HEK293T (cell line): ENCODE measurements around the gene TNFAIP8.

ENCODE experiments used
- CTCF ChIA-PET: fragments of 350-600 bp; formaldehyde crosslinking; extraction: SDS; loops from one replicate; lab custom pipeline; 2021; ENCODE audit warnings: antibody characterized with exemption, inconsistent platforms; lab: Yijun Ruan, JAX
- POLR2A ChIA-PET: fragments of 350-600 bp; formaldehyde crosslinking; extraction: SDS; loops from one replicate; lab custom pipeline; 2020; ENCODE audit warnings: antibody characterized with exemption, inconsistent platforms; lab: Yijun Ruan, JAX
- DNase-seq: peaks from one replicate; pipeline ENCODE4 v3.0.0; 2012; ENCODE audit warnings: mixed read lengths; ENCODE audit errors: extremely low spot score
- ARNT ChIP-seq: fragments of 450-650 bp; IDR thresholded peaks from 2 replicates; pipeline ENCODE4 v1.6.1; 2017; ENCODE audit warnings: mild to moderate bottlenecking
- BHLHE40 ChIP-seq: fragments of 450-650 bp; IDR thresholded peaks from 2 replicates; pipeline ENCODE4 v1.6.1; 2016; ENCODE audit warnings: mild to moderate bottlenecking, moderate library complexity, borderline replicate concordance
- CTBP1 ChIP-seq: fragments of 450-650 bp; IDR thresholded peaks from 2 replicates; pipeline ENCODE4 v1.6.1; 2016; ENCODE audit warnings: borderline replicate concordance
- ELF4 ChIP-seq: fragments of 450-650 bp; IDR thresholded peaks from 2 replicates; pipeline ENCODE4 v1.6.1; 2017; ENCODE audit warnings: antibody characterized with exemption
- FOXA1 ChIP-seq: fragments of 450-650 bp; IDR thresholded peaks from 2 replicates; pipeline ENCODE4 v1.6.1; 2016; ENCODE audit warnings: mild to moderate bottlenecking
- FOXK2 ChIP-seq: fragments of 450-650 bp; IDR thresholded peaks from 2 replicates; pipeline ENCODE4 v1.6.1; 2016; ENCODE audit warnings: mild to moderate bottlenecking
- FOXM1 ChIP-seq: fragments of 450-650 bp; IDR thresholded peaks from 2 replicates; pipeline ENCODE4 v1.6.1; 2017; ENCODE audit warnings: mild to moderate bottlenecking, borderline replicate concordance
- HDGF ChIP-seq: fragments of 450-650 bp; IDR thresholded peaks from 2 replicates; pipeline ENCODE4 v1.6.1; 2017; ENCODE audit warnings: antibody characterized with exemption, borderline replicate concordance
- L3MBTL2 ChIP-seq: fragments of 450-650 bp; conservative IDR thresholded peaks from 2 replicates; pipeline ENCODE4 v1.6.1; 2016; ENCODE audit warnings: mild to moderate bottlenecking
- LEF1 ChIP-seq: fragments of 450-650 bp; IDR thresholded peaks from 2 replicates; pipeline ENCODE4 v1.6.1; 2017; ENCODE audit warnings: mild to moderate bottlenecking, borderline replicate concordance
- NFRKB ChIP-seq: fragments of 450-650 bp; IDR thresholded peaks from 2 replicates; pipeline ENCODE4 v1.6.1; 2016; ENCODE audit warnings: mild to moderate bottlenecking, moderate library complexity
- SP1 ChIP-seq: fragments of 450-650 bp; IDR thresholded peaks from 2 replicates; pipeline ENCODE4 v1.6.1; 2017
- SUZ12 ChIP-seq: fragments of 450-650 bp; IDR thresholded peaks from 2 replicates; pipeline ENCODE4 v1.6.1; 2016; ENCODE audit warnings: mild to moderate bottlenecking
- TARDBP ChIP-seq: fragments of 450-650 bp; IDR thresholded peaks from 2 replicates; pipeline ENCODE4 v1.6.1; 2016
- ZNF384 ChIP-seq: fragments of 450-650 bp; IDR thresholded peaks from 2 replicates; pipeline ENCODE4 v1.6.1; 2016
- TF ChIP-seq, protein P1 (sequence below): fragments of 450-650 bp; IDR thresholded peaks from 2 replicates; pipeline ENCODE4 v1.6.1; 2016

TNFAIP8 gene

DNA sequence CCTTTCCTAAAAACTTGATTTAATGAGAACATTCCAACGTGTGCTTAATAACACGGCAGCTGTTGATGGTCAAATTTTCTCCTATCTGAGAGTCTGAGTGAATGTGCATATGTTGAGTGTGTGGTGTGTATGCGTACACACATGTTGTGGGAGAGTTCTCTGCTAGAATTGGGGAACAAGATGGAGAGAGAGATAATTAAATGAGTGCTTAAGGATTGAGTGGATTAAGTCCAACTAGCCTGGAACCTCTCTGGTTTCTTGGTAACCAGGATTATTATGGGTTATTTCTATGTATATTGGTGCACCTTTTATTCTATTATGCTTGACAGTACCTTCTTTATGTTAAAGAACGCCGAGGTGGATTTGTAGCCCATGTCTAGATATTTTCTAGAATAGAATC lies 36.4 kb upstream of the TNFAIP8 start:
- DNase-seq: no peak
- CTCF ChIA-PET: no interaction called here
- POLR2A ChIA-PET: no interaction called here
- TF ChIP-seq ELF4 (no peak), FOXK2 (no peak), NFRKB (no peak), FOXM1 (no peak), SP1 (no peak), BHLHE40 (no peak), ARNT (no peak), CTBP1 (no peak), ZNF384 (no peak), TARDBP (no peak), LEF1 (no peak), HDGF (no peak), L3MBTL2 (no peak)
- TF ChIP-seq, protein P1, sequence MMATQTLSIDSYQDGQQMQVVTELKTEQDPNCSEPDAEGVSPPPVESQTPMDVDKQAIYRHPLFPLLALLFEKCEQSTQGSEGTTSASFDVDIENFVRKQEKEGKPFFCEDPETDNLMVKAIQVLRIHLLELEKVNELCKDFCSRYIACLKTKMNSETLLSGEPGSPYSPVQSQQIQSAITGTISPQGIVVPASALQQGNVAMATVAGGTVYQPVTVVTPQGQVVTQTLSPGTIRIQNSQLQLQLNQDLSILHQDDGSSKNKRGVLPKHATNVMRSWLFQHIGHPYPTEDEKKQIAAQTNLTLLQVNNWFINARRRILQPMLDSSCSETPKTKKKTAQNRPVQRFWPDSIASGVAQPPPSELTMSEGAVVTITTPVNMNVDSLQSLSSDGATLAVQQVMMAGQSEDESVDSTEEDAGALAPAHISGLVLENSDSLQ: no peak

DNA sequence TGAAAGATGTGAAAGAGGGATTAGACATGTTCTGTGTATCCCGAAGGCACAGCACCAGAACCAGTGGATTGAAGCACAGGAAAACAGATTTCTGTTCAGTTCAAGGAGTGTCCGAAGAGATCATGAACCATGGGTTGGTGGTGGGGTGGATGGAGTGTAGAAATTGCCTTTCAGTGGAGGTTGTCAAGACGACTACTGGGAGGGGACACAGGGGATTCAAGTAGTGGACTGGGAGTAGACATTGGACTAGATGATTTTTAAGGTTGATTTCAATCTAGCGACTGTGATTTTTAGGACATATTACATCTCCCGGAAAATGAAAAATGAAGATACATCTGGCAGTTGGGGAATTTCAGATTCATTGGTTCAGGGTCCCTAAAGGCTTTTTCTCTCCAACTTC lies 35.9 kb upstream of the TNFAIP8 start:
- DNase-seq: no peak
- ChIA-PET POLR2A (no interaction called here), CTCF (no interaction called here)
- TF ChIP-seq ZNF384 (no peak), CTBP1 (no peak), ARNT (no peak), SUZ12 (no peak), FOXM1 (no peak), FOXK2 (no peak), FOXA1 (no peak), L3MBTL2 (no peak), BHLHE40 (no peak), SP1 (no peak), ELF4 (no peak), LEF1 (no peak)
- TF ChIP-seq, protein P1: no peak

DNA sequence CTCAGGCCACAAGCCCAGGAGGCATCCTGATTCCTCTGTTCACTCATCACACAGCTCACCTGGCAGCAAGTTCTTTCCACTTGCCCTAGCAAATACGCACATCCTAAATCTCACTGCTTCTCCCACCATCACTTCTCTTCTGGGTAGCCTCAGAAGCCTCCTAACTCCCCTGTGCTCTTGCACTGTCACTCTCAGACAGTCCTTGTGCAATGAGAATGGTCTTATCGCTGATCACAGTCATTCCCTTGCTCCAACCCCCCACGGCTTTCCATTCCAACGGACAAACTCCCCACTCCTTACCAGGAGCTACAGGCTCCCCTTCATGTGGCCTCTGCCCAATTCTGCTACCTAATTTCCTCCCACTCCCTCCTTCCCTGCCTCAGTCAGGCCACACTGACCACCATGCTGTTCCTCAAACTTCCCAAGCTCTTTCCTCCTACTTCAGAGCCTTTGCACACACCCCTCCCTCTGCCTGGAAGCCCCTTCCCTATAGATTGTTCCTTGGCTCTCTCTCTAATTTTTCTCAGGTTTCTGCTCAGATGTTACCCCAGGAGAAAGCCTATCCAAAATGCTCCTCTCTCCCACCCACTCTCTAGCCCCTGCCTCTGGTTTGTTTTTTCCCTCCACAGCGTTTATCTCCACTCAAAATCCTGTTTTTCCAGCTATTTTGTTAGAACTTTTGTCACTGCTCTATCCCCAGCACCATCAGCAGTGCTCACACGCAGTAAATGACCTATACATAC lies 34.1 kb upstream of the TNFAIP8 start:
- POLR2A ChIA-PET: interaction anchor here (0.8 kb wide), 1 partner anchor 251 kb away, joined by 4 read pairs; the partner anchor contains the start of gene DMXL1

DNA sequence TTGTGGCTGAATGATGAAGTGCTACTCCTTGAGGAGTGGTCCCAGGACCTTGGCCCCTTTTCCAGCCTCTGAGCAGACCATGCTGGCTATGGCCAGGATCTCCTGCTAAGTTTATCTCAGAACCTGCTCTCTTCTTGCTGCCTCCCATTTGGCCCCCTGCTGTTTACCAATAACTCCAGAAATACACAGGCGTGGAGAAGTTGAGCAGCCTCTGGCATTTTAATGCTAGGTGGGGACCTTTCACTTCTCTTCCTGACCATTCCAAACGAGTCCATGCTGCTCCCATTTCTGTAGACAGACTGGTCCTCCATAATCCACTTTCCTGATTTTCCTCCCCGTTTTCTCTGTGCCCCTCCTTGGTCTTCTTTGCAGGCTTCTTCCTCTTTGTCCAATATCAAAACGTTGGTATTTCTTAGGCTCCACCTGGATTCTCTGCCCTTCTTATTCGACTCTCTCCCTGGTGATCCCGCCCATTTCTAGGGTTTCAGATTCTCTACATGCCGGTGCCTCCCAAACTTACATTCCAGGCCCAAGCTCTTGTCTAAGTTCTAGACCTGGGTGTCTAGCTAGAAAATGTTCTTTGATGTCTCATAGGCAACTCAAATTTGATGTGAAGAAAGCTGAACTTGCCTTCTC lies 33.4 kb upstream of the TNFAIP8 start:
- POLR2A ChIA-PET: interaction anchor here (0.8 to 2.0 kb wide), 3 partner anchors 22 to 252 kb away, joined by 4 to 9 read pairs (median 6); partner anchors contain the start of gene DMXL1
- CTCF ChIA-PET: interaction anchor here (0.7 to 1.8 kb wide), 2 partner anchors 10 to 22 kb away, joined by 3 to 11 read pairs; no protein-coding TSS in a partner anchor
- DNase-seq: no peak
- no peak for TF ChIP-seq ZNF384
- no peak for TF ChIP-seq FOXM1
- no peak for TF ChIP-seq L3MBTL2
- TF ChIP-seq, protein P1: no peak
- no peak for TF ChIP-seq NFRKB
- no peak for TF ChIP-seq HDGF
- TF ChIP-seq SUZ12: no peak
- no peak for TF ChIP-seq BHLHE40
- TF ChIP-seq LEF1: no peak
- no peak for TF ChIP-seq ARNT
- no peak for TF ChIP-seq FOXK2
- no peak for TF ChIP-seq CTBP1
- TF ChIP-seq TARDBP: no peak
- no peak for TF ChIP-seq SP1
- no peak for TF ChIP-seq FOXA1

More for the DNA sequence above, 34.1 kb upstream of the TNFAIP8 start:
- TF ChIP-seq LEF1 (no peak), ELF4 (no peak), FOXK2 (no peak), BHLHE40 (no peak), ZNF384 (no peak), TARDBP (no peak), L3MBTL2 (no peak), FOXM1 (no peak), NFRKB (no peak)
- TF ChIP-seq, protein P1: no peak
- CTCF ChIA-PET: interaction anchor here (1.8 kb wide), 1 partner anchor 9 kb away, joined by 11 read pairs; no protein-coding TSS in a partner anchor
- no peak for DNase-seq

DNA sequence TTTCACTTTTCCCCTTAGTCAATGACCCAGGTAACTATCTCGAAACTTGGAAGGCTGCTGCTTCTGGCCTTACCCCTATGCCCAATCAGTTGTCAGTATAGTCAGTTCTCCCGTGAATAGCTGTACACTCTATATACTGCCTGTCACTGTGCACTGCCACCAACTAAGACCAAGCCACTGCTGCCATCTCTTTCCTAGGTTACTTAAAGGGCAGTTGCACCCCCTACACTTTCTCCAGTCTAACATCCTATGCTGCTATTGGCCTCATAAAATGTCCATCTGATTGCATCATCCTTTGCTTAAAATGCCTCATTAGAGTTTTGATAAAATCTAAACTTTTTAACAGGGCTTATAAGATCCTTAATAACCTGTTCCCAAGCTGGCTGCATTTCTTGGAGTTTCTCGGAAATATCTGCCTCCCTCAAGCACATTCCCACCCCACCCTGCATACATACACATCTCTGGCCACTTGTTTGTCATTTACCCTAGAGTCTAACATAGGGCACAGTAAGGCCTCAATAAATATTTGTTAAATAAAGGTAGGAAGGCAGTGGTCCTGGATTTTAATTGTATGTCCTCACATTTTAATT lies 32.8 kb upstream of the TNFAIP8 start:
- CTCF ChIA-PET: interaction anchor here (0.7 to 1.5 kb wide), 3 partner anchors 11 to 63 kb away, joined by 3 to 4 read pairs (median 3); no protein-coding TSS in a partner anchor
- no peak for DNase-seq

More for the DNA sequence above, 32.8 kb upstream of the TNFAIP8 start:
- TF ChIP-seq, protein P1: peak; percentile 87
- TF ChIP-seq FOXK2 (no peak), TARDBP (no peak)
- POLR2A ChIA-PET: interaction anchor here (0.8 to 2.0 kb wide), 6 partner anchors 10 to 252 kb away, joined by 4 to 9 read pairs (median 5); partner anchors contain the start of gene DMXL1
